H1 (cell line): Measurements from ENCODE around the gene UBE2H. TPM values are rescaled to one million over a fixed set of nuclear protein-coding genes. Genes with fewer than 3 reads are reported as not detected.

Experiments used
- CTCF ChIA-PET: fragments of 300-600 bp; sonication (Branson Sonifier 250); formaldehyde crosslinking; loops from one replicate; lab custom pipeline; 2021; ENCODE audit not compliant: partially characterized antibody; lab: Charles Lee
- POLR2A ChIA-PET: fragments of 300-600 bp; sonication (Branson Sonifier 250); formaldehyde crosslinking; loops from one replicate; lab custom pipeline; 2021; ENCODE audit warnings: inconsistent platforms; ENCODE audit not compliant: partially characterized antibody; lab: Charles Lee
- DNase-seq, 2 experiments: peaks; one replicate each; pipeline versions ENCODE4 v3.0.0 to v3.0.0-alpha.2; 2010 to 2022; ENCODE audit warnings: low spot score in 2 of 2, low read depth in 1 of 2, mixed read lengths in 1 of 2
- FAIRE-seq: peaks from 2 replicates; lab custom pipeline; 2011; peaks lifted over from hg19 to GRCh38; lab: Jason Lieb, UNC
- H2AFZ ChIP-seq: 2 replicates; pipeline ENCODE4 v1.8.1; 2012; ENCODE audit warnings: low read length, inconsistent platforms
- H2AK5ac ChIP-seq: 2 replicates; pipeline ENCODE4 v1.6.1; 2013; ENCODE audit warnings: low read depth, low read length
- H2BK120ac ChIP-seq: replicated peaks from 2 replicates; pipeline ENCODE3; 2013; ENCODE audit warnings: low read depth, low read length, inconsistent platforms
- H2BK12ac ChIP-seq: 2 replicates; pipeline ENCODE4 v1.6.1; 2013; ENCODE audit warnings: low read depth, low read length
- H2BK15ac ChIP-seq: 2 replicates; pipeline ENCODE4 v1.6.1; 2013; ENCODE audit warnings: low read length
- H2BK20ac ChIP-seq: 2 replicates; pipeline ENCODE4 v1.6.1; 2013; ENCODE audit warnings: low read length
- H2BK5ac ChIP-seq: 2 replicates; pipeline ENCODE4 v1.6.1; 2013; ENCODE audit warnings: low read depth, low read length
- H3K14ac ChIP-seq: 2 replicates; pipeline ENCODE4 v1.6.1; 2013; ENCODE audit warnings: inconsistent platforms; ENCODE audit not compliant: insufficient read length
- H3K18ac ChIP-seq: 2 replicates; pipeline ENCODE4 v1.6.1; 2013; ENCODE audit warnings: low read length; ENCODE audit errors: extremely low read depth
- H3K23ac ChIP-seq: 2 replicates; pipeline ENCODE4 v1.6.1; 2013; ENCODE audit warnings: inconsistent platforms; ENCODE audit not compliant: insufficient read length
- H3K23me2 ChIP-seq: 2 replicates; pipeline ENCODE4 v1.6.1; 2013; ENCODE audit warnings: low read depth, low read length
- H3K27ac ChIP-seq: 2 replicates; pipeline ENCODE4 v1.6.1; 2011; ENCODE audit warnings: low read depth, low read length, inconsistent platforms
- H3K27me3 ChIP-seq, 4 experiments: replicated peaks in 1 of 4; 1 replicate in 1 of 4; 2 replicates in 3 of 4; pipeline versions ENCODE4 v1.6.1 to v1.8.1; 2011 to 2013; ENCODE audit warnings: low read length in 3 of 4, mild to moderate bottlenecking in 3 of 4, inconsistent platforms in 2 of 4, mixed read lengths in 2 of 4, moderate library complexity in 1 of 4; ENCODE audit not compliant: control insufficient read depth in 3 of 4, insufficient read depth in 3 of 4; ENCODE audit errors: extremely low read depth in 1 of 4
- H3K36me3 ChIP-seq, 4 experiments: 2 replicates each; pipeline versions ENCODE4 v1.6.1 to v1.8.1; 2011 to 2013; ENCODE audit warnings: mild to moderate bottlenecking in 4 of 4, low read length in 3 of 4, moderate library complexity in 2 of 4, control low read depth in 1 of 4, inconsistent platforms in 1 of 4; ENCODE audit not compliant: insufficient read depth in 4 of 4, control insufficient read depth in 2 of 4
- H3K4ac ChIP-seq: replicated peaks from 2 replicates; pipeline ENCODE3; 2013; ENCODE audit warnings: low read length, low read depth, mixed read lengths, inconsistent platforms; ENCODE audit not compliant: insufficient read length
- H3K4me1 ChIP-seq, 4 experiments: replicated peaks in 1 of 4; 1 replicate in 1 of 4; 2 replicates in 3 of 4; pipeline versions ENCODE4 v1.6.1 to v1.8.1; 2011 to 2013; ENCODE audit warnings: low read length in 3 of 4, inconsistent platforms in 2 of 4, mixed read lengths in 1 of 4; ENCODE audit not compliant: insufficient read depth in 4 of 4, control insufficient read depth in 3 of 4
- H3K4me2 ChIP-seq, 2 experiments: 2 replicates each; pipeline versions ENCODE4 v1.6.1 to v1.8.1; 2011 to 2013; ENCODE audit warnings: low read depth in 2 of 2, low read length in 2 of 2, control low read depth in 1 of 2, inconsistent platforms in 1 of 2, mild to moderate bottlenecking in 1 of 2; ENCODE audit not compliant: insufficient read depth in 1 of 2
- H3K4me3 ChIP-seq, 4 experiments: fragments of 200-600, 300-600 bp in 1 of 4; sonication (generic), shearing (Covaris generic), sonication (Bioruptor Twin) in 1 of 4; 2 replicates each; pipeline versions ENCODE4 v1.5.1 to v1.8.1; 2011 to 2016; ENCODE audit warnings: low read length in 4 of 4, low read depth in 3 of 4, control low read depth in 2 of 4, inconsistent platforms in 2 of 4, mild to moderate bottlenecking in 2 of 4, mixed read lengths in 1 of 4, moderate library complexity in 1 of 4; ENCODE audit not compliant: insufficient read depth in 2 of 4; ENCODE audit errors: extremely low read depth in 1 of 4
- H3K56ac ChIP-seq: replicated peaks from 2 replicates; pipeline ENCODE3; 2013; ENCODE audit warnings: low read depth, mild to moderate bottlenecking, mixed read lengths, low read length, inconsistent platforms; ENCODE audit not compliant: insufficient read length
- H3K79me1 ChIP-seq: 2 replicates; pipeline ENCODE4 v1.6.1; 2013; ENCODE audit warnings: low read depth, low read length, control low read depth
- H3K79me2 ChIP-seq, 2 experiments: 2 replicates each; pipeline versions ENCODE4 v1.6.1 to v1.8.1; 2012 to 2013; ENCODE audit warnings: low read length in 2 of 2, mild to moderate bottlenecking in 2 of 2, inconsistent platforms in 1 of 2; ENCODE audit not compliant: insufficient read depth in 2 of 2, control insufficient read depth in 1 of 2
- H3K9ac ChIP-seq, 4 experiments: replicated peaks in 1 of 4; 1 replicate in 1 of 4; 2 replicates in 3 of 4; pipeline versions ENCODE4 v1.6.1 to v1.8.1; 2011 to 2013; ENCODE audit warnings: low read depth in 3 of 4, low read length in 3 of 4, control low read depth in 2 of 4, mild to moderate bottlenecking in 2 of 4, moderate library complexity in 2 of 4, inconsistent platforms in 1 of 4; ENCODE audit errors: extremely low read depth in 1 of 4
- H3K9me3 ChIP-seq, 2 experiments: 2 replicates each; pipeline versions ENCODE4 v1.6.1 to v1.8.1; 2012 to 2013; ENCODE audit warnings: mild to moderate bottlenecking in 2 of 2, moderate library complexity in 2 of 2, control low read depth in 1 of 2, inconsistent platforms in 1 of 2, low read depth in 1 of 2, low read length in 1 of 2, mixed read lengths in 1 of 2; ENCODE audit not compliant: insufficient read depth in 2 of 2
- H4K20me1 ChIP-seq, 2 experiments: replicated peaks in 1 of 2; 2 replicates each; pipeline versions ENCODE3 to v1.8.1; 2011 to 2013; ENCODE audit warnings: inconsistent platforms in 2 of 2, low read length in 2 of 2, mild to moderate bottlenecking in 1 of 2; ENCODE audit not compliant: insufficient read depth in 2 of 2, control insufficient read depth in 1 of 2
- H4K5ac ChIP-seq: 2 replicates; pipeline ENCODE4 v1.6.1; 2013; ENCODE audit warnings: low read length, low read depth, mixed read lengths, inconsistent platforms; ENCODE audit not compliant: insufficient read length
- H4K8ac ChIP-seq: 2 replicates; pipeline ENCODE4 v1.8.0; 2013; ENCODE audit warnings: mild to moderate bottlenecking, moderate library complexity, low read length, inconsistent platforms; ENCODE audit not compliant: insufficient read depth; ENCODE audit errors: extremely low read depth
- H4K91ac ChIP-seq: replicated peaks from 2 replicates; pipeline ENCODE3; 2013; ENCODE audit warnings: low read length, mixed read lengths, inconsistent platforms; ENCODE audit not compliant: insufficient read length
- BCL11A ChIP-seq, 2 experiments: IDR thresholded peaks; one replicate each; pipeline ENCODE4 v1.6.1; 2011; ENCODE audit warnings: low read depth in 2 of 2, low read length in 2 of 2, mild to moderate bottlenecking in 2 of 2
- RXRA ChIP-seq: IDR thresholded peaks from 2 replicates; pipeline ENCODE4 v1.6.1; 2011; ENCODE audit warnings: low read depth, mild to moderate bottlenecking, low read length, moderate library complexity; ENCODE audit not compliant: insufficient read depth
- SAP30 ChIP-seq: fragments of 300-600 bp; sonication (generic); IDR thresholded peaks from 2 replicates; pipeline ENCODE4 v1.7.1; 2012; ENCODE audit warnings: low read length, moderate library complexity, mild to moderate bottlenecking, inconsistent platforms; ENCODE audit not compliant: insufficient read depth, insufficient replicate concordance
- SIN3A ChIP-seq, 2 experiments: IDR thresholded peaks in 1 of 2; conservative IDR thresholded peaks in 1 of 2; 2 replicates each; pipeline ENCODE4 v1.6.1; 2011 to 2012; ENCODE audit warnings: low read length in 2 of 2, improper control_type of control experiment in 1 of 2, low read depth in 1 of 2, mild to moderate bottlenecking in 1 of 2
- TAF7 ChIP-seq: optimal IDR thresholded peaks from 2 replicates; pipeline ENCODE3; 2011; ENCODE audit warnings: low read depth, mild to moderate bottlenecking, inconsistent platforms, low read length, moderate library complexity, borderline replicate concordance
- WGBS, 2 experiments: shearing (Covaris generic) in 1 of 2; methylation state at CpG; one replicate each; pipeline versions ENCODE4 v1.1.6 to v1.1.7; 2013 to 2015; ENCODE audit warnings: low lambda C conversion rate in 2 of 2, mixed read lengths in 2 of 2, inconsistent platforms in 1 of 2, low coverage in 1 of 2, missing lambda C conversion rate in 1 of 2; ENCODE audit not compliant: insufficient replicate concordance in 2 of 2, insufficient coverage in 1 of 2, insufficient read length in 1 of 2; ENCODE audit errors: extremely low coverage in 1 of 2, missing lambda C conversion rate in 1 of 2; 5-methylcytosine and 5-hydroxymethylcytosine counted together
- polyA plus RNA-seq, 7 experiments: library from polyadenylated mRNA; depleted of rRNA in 3 of 7; stranded (reverse) in 5 of 7; unstranded in 2 of 7; fragments of >200 nt in 5 of 7; fragments of 200-250 nt in 2 of 7; gene quantifications; 1 replicate in 5 of 7; 2 replicates in 1 of 7; 4 replicates in 1 of 7; pipeline versions ENCODE4 v1.2.1 to v1.2.3, GENCODE V29; 2011 to 2013; ENCODE audit warnings: missing spikeins in 2 of 7, mixed read lengths in 2 of 7
- total RNA-seq: library from RNA; stranded (reverse); fragmentation: NEBNext Ultra II Directional; extraction: Animal tissue kit (Norgen Biotek cat#: 25700); gene quantifications from 2 replicates; pipeline ENCODE4 v1.2.1, GENCODE V29; 2021

UBE2H gene
- total and polyA plus RNA-seq, 2 of the 8 experiments (the other 6 are each of a cell fraction or from before 2014, with no cell fraction given), result 30.6 to 62.2 TPM

DNA sequence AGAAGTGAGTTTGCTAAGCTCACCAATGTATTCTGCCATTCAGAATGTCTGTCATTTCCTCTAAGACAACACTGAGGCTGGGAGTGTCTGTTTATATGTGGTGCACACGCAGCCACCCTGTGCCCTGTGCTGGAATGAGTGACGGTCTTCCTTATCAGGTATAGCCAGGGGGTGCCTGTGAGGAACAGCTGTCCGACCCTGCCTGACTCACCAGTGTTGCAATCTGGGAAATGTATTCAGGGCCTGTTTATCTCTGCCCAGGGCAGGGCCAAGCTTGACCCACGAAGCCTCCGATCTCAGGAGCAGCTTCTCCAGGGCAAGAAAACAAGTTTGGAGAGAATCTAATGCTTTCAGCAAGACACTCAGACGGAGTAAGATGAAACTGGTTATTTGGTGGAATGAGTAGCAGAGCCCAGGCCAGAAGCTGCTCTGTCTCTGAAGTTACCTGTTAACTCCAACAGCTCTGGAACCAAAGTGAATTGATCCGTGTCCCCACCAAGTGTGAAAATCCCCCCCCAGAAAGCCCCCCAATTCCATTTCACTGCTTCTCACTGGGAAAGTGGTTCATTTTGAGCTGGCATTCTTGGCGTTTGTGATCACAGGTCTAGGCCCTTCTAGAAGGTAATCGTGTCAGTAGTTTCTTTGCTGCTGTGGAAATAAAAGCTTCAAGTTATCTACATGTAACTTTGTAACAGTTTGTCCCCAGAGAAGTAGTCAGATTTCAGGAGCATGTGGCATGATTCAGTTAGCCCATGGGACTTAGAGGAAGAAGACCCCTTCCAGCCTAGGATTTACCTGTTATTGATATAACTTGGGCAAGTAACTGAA lies 6.1 kb upstream of the UBE2H start:
- Histone ChIP-seq H3K23me2 (no peaks in the 10 kb centered on the region), H4K91ac (no peak overlapping the region), H3K27me3 (no peaks in the 10 kb centered on the region), H3K9me3 (no peaks in the 10 kb centered on the region), H4K20me1 (no peaks in the 10 kb centered on the region), H4K8ac (no peak overlapping the region), H3K9ac (no peak overlapping the region), H3K79me2 (no peaks in the 10 kb centered on the region), H2AFZ (peak overlapping the region; percentile 20; the same call in 1 of the 2 replicates), H3K23ac (no peak overlapping the region), H3K14ac (no peak overlapping the region), H3K36me3 (no peaks in the 10 kb centered on the region), H3K4me3 (no peak overlapping the region), H3K79me1 (no peaks in the 10 kb centered on the region), H2BK20ac (no peak overlapping the region), H3K4ac (no peak overlapping the region), H4K5ac (no peak overlapping the region), H2BK15ac (no peak overlapping the region), H3K56ac (no peak overlapping the region), H2AK5ac (no peak overlapping the region), H2BK120ac (no peak overlapping the region), H2BK12ac (no peak overlapping the region)
- FAIRE-seq (no peak), DNase-seq (no peak)
- ChIA-PET CTCF (interaction anchor here (0.6 to 1.9 kb wide), 9 partner anchors 8 to 112 kb away, joined by 3 to 5 read pairs (median 4); no protein-coding TSS in a partner anchor), POLR2A (interaction anchor here (0.6 kb wide), 1 partner anchor 108 kb away, joined by 3 read pairs; no protein-coding TSS in a partner anchor)
- 85% methylated on average over 9 of the region's 9 CpGs; no CpG with 5 or more reads in 1 of the 2 experiments for WGBS, 2 experiments
- TF ChIP-seq RXRA, result no peak
- TF ChIP-seq BCL11A (IDR thresholded peaks at IDR 0.05; ENCODE audit: low read depth in 2 of 2, low read length in 2 of 2), result no peak
- TF ChIP-seq SAP30, result no peak
- TF ChIP-seq TAF7, result no peak
- no peak for TF ChIP-seq SIN3A (conservative IDR thresholded peaks at IDR 0.05 in 1 of 2, IDR thresholded peaks at IDR 0.05 in 1 of 2; ENCODE audit: low read depth in 1 of 2, low read length in 2 of 2)
- TF ChIP-seq, all 59 proteins: peak for 0
- Histone ChIP-seq H3K18ac (no peak overlapping the region), H2BK5ac (0 out of 2 replicates have a peak overlapping the region, but pooled peaks have one; percentile 21), H3K27ac (no peak overlapping the region), H3K4me1 (no peaks in the 10 kb centered on the region), H3K4me2 (no peak overlapping the region)
